Activated CD8-positive, alpha-beta T cell treated with anti-CD3 and anti-CD28 coated beads for 36 hours (primary cell): ENCODE data around the gene CDK15. TPM values are rescaled to one million over a fixed set of nuclear protein-coding genes. Genes with fewer than 3 reads are reported as not detected.

Experiments
- ATAC-seq: fragments of 200-7000 bp; cut with Tn5 transposase; one replicate; pipeline ENCODE4 v1.10.0; 2021; ENCODE audit warnings: mild to moderate bottlenecking, moderate library complexity
- CTCF ChIA-PET: fragments of 350-600 bp; sonication (Branson Sonifier 250); formaldehyde crosslinking; loops from one replicate; lab custom pipeline; 2021; ENCODE audit warnings: antibody characterized with exemption; lab: Charles Lee
- POLR2A ChIA-PET: fragments of 350-600 bp; sonication (Branson Sonifier 250); formaldehyde crosslinking; loops from one replicate; lab custom pipeline; 2021; ENCODE audit warnings: antibody characterized with exemption; lab: Charles Lee
- DNase-seq: peaks from one replicate; pipeline ENCODE4 v3.0.0-alpha.2; 2020
- H3K27ac Mint-ChIP-seq: one replicate; pipeline ENCODE4 v1.8.0; 2021; ENCODE audit warnings: mild to moderate bottlenecking, mixed read lengths
- H3K27me3 Mint-ChIP-seq: one replicate; pipeline ENCODE4 v1.8.0; 2021; ENCODE audit warnings: mixed read lengths
- H3K36me3 Mint-ChIP-seq: one replicate; pipeline ENCODE4 v1.8.0; 2021; ENCODE audit warnings: low read depth, mixed read lengths
- H3K4me1 Mint-ChIP-seq: one replicate; pipeline ENCODE4 v1.8.0; 2021; ENCODE audit warnings: low read depth, mixed read lengths
- H3K4me3 Mint-ChIP-seq: one replicate; pipeline ENCODE4 v1.8.0; 2021; ENCODE audit warnings: mild to moderate bottlenecking, moderate library complexity, mixed read lengths
- H3K9me3 Mint-ChIP-seq: one replicate; pipeline ENCODE4 v1.8.0; 2021; ENCODE audit warnings: mixed read lengths
- intact Hi-C: fragments of 100-400 bp; cut with micrococcal nuclease; formaldehyde crosslinking; loops from one replicate; pipeline ENCODE4 v1.10.0; 2022
- total RNA-seq, 2 experiments: library from RNA; stranded (reverse); gene quantifications; one replicate each; pipeline ENCODE4 v1.2.3, GENCODE V29; 2021
- TF ChIP-seq, protein P1 (sequence below): fragments of 200-600 bp; IDR thresholded peaks from one replicate; pipeline ENCODE4 v1.8.0; 2022; ENCODE audit warnings: antibody characterized with exemption, mild to moderate bottlenecking

CDK15 gene
- total RNA-seq, 2 experiments from 2014 or later, result not detected

- no peak for ATAC-seq
- H3K36me3 Mint-ChIP-seq, result no peaks in the 10 kb centered on the region
- CTCF ChIA-PET, result interaction anchor here (1.4 kb wide), 1 partner anchor 381 kb away, joined by 4 read pairs; no protein-coding TSS in a partner anchor
These were observed 12.0 kb upstream of the CDK15 start for GRCh38 chr2:201794294-201794693.

DNA sequence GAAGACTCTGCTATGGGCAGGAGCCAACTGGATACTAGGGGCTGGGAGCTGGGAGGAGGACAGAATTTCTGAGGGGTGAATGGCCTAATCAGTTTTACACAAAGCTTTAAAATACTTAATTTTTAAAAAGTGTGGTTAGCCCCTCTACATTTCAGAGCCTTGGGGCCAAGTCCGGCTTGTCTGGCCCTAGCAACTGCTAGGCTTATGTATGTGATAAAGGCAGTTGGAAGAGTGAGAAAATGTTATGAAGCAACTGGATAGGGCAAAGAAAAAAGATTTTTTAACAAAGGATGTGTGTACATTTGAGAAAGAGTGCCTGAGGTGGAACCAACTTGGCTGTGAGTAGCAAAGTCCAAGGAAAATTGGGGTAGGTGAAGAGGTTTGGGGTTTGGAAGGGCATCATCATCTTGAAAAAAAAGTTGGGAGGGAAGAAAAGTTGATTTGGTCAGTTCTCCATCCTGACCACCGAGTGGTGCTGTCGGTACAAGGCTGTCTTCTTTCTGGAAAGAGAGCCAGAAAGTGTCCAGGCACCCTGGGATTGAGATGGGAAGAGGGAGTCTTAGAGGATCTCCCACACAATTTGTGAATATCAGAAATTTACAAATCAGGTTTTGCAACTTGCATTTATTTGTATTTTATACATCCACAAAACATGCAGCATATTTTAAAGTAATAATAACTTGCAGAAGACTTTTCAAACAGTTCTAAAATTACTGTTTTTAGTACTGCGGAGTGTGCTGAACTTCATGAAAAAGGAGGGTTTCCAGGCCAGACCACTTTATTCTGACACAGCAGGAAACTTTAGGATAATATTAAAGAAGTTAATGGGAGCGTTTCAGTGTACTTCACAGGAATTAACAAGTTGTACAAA lies 10.5 kb upstream of the CDK15 start:
- H3K9me3 Mint-ChIP-seq, result no peaks in the 10 kb centered on the region
- no peaks in the 10 kb centered on the region for H3K36me3 Mint-ChIP-seq
- no peaks in the 10 kb centered on the region for H3K27me3 Mint-ChIP-seq
- H3K4me3 Mint-ChIP-seq, result no peak overlapping the region
- intact Hi-C loops, result no loop called here
- ChIA-PET POLR2A (no interaction called here), CTCF (interaction anchor here (0.6 to 1.4 kb wide), 3 partner anchors 160 to 383 kb away, joined by 3 to 4 read pairs (median 3); no protein-coding TSS in a partner anchor)
- H3K4me1 Mint-ChIP-seq, result no peaks in the 10 kb centered on the region
- DNase-seq (no peak), ATAC-seq (no peak)
- H3K27ac Mint-ChIP-seq, result no peak overlapping the region
- TF ChIP-seq, protein P1, sequence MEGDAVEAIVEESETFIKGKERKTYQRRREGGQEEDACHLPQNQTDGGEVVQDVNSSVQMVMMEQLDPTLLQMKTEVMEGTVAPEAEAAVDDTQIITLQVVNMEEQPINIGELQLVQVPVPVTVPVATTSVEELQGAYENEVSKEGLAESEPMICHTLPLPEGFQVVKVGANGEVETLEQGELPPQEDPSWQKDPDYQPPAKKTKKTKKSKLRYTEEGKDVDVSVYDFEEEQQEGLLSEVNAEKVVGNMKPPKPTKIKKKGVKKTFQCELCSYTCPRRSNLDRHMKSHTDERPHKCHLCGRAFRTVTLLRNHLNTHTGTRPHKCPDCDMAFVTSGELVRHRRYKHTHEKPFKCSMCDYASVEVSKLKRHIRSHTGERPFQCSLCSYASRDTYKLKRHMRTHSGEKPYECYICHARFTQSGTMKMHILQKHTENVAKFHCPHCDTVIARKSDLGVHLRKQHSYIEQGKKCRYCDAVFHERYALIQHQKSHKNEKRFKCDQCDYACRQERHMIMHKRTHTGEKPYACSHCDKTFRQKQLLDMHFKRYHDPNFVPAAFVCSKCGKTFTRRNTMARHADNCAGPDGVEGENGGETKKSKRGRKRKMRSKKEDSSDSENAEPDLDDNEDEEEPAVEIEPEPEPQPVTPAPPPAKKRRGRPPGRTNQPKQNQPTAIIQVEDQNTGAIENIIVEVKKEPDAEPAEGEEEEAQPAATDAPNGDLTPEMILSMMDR, result peak; percentile 64

More at GRCh38 chr2:201794294-201794693, 12.0 kb upstream of the CDK15 start:
- H3K4me3 Mint-ChIP-seq, result no peak overlapping the region
- no peaks in the 10 kb centered on the region for H3K4me1 Mint-ChIP-seq
- DNase-seq, result no peak
- no peaks in the 10 kb centered on the region for H3K9me3 Mint-ChIP-seq
- H3K27me3 Mint-ChIP-seq, result no peaks in the 10 kb centered on the region
- POLR2A ChIA-PET, result interaction anchor here (1.1 kb wide), 1 partner anchor 10 kb away, joined by 3 read pairs; no protein-coding TSS in a partner anchor
- TF ChIP-seq, protein P1, result no peak
- intact Hi-C loops, result no loop called here
- no peak overlapping the region for H3K27ac Mint-ChIP-seq

DNA sequence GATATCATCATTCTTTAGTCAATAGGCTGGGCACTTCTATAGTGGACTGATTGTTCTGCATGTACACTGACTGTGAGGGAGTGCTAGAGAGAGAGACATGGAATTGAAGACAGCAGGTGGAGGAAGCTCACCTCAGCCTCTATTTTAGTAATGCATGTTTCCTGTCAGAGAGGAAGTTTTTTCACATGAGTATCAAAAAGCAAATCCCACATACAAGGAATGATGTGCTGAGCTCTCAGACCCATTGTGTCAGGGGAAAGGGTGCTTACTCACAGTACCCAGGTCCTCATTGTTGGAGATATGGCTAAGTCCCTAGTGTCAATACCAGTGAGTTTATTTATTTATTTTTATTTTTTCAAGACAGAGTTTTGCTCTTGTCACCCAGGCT lies 9.9 kb upstream of the CDK15 start:
- H3K9me3 Mint-ChIP-seq, result no peaks in the 10 kb centered on the region
- DNase-seq, result no peak
- ChIA-PET POLR2A (no interaction called here), CTCF (interaction anchor here (1.1 kb wide), 1 partner anchor 383 kb away, joined by 3 read pairs; no protein-coding TSS in a partner anchor)
- H3K4me3 Mint-ChIP-seq, result no peak overlapping the region
- intact Hi-C loops, result no loop called here
- TF ChIP-seq, protein P1, result no peak
- H3K27me3 Mint-ChIP-seq, result peaks cover 2% of the 10 kb centered on the region
- no peaks in the 10 kb centered on the region for H3K36me3 Mint-ChIP-seq
- ATAC-seq, result no peak
- no peaks in the 10 kb centered on the region for H3K4me1 Mint-ChIP-seq
- H3K27ac Mint-ChIP-seq, result no peak overlapping the region

- TF ChIP-seq, protein P1, result no peak
- peaks cover 3% of the 10 kb centered on the region for H3K27me3 Mint-ChIP-seq
- no peaks in the 10 kb centered on the region for H3K9me3 Mint-ChIP-seq
- H3K36me3 Mint-ChIP-seq, result no peaks in the 10 kb centered on the region
- ChIA-PET POLR2A (no interaction called here), CTCF (interaction anchor here (1.1 kb wide), 1 partner anchor 382 kb away, joined by 3 read pairs; no protein-coding TSS in a partner anchor)
- no peak overlapping the region for H3K4me3 Mint-ChIP-seq
- DNase-seq, result no peak
- H3K4me1 Mint-ChIP-seq, result no peaks in the 10 kb centered on the region
- ATAC-seq, result no peak
- H3K27ac Mint-ChIP-seq, result no peak overlapping the region
- intact Hi-C loops, result no loop called here
These were observed 9.0 kb upstream of the CDK15 start for GRCh38 chr2:201797175-201797840.
